Ammon's horn (tissue), 1 donor: Measurements from ENCODE around the gene LCN10.
A peak's percentile ranks its signal among the peaks of the same experiment; 100 is the strongest.

Experiments used
- DNase-seq: peaks from one replicate; pipeline ENCODE4 v3.0.0-alpha.2; 2016; ENCODE audit warnings: low spot score

Gene LCN10

GRCh38 chr9:136738960-136739359 is 3.8 kb downstream of the LCN10 start:
- no peak for DNase-seq

GRCh38 chr9:136735812-136736480 is 6.8 kb downstream of the LCN10 start:
- no peak for DNase-seq

- DNase-seq: no peak
Measured at GRCh38 chr9:136734837-136735496, 7.8 kb downstream of the LCN10 start.

- no peak for DNase-seq
Measured at GRCh38 chr9:136733611-136734010, 9.1 kb downstream of the LCN10 start.

GRCh38 chr9:136732444-136733178 is 10.1 kb downstream of the LCN10 start:
- no peak for DNase-seq

- no peak for DNase-seq
Measured at GRCh38 chr9:136729926-136730325, 12.8 kb downstream of the LCN10 start.

- DNase-seq: no peak
Measured at GRCh38 chr9:136729144-136729543, 13.6 kb downstream of the LCN10 start.

GRCh38 chr9:136728548-136729123 is 14.1 kb downstream of the LCN10 start:
- DNase-seq: no peak

- DNase-seq: peak; percentile 77
Measured at GRCh38 chr9:136728080-136728547, 14.6 kb downstream of the LCN10 start.

GRCh38 chr9:136726631-136727191 is 16.0 kb downstream of the LCN10 start:
- no peak for DNase-seq

GRCh38 chr9:136726118-136726517 is 16.6 kb downstream of the LCN10 start:
- DNase-seq: no peak

- no peak for DNase-seq
Measured at GRCh38 chr9:136725612-136726011, 17.1 kb downstream of the LCN10 start.

GRCh38 chr9:136724772-136725171 is 18.0 kb downstream of the LCN10 start:
- no peak for DNase-seq

- no peak for DNase-seq
Measured at GRCh38 chr9:136723989-136724388, 18.8 kb downstream of the LCN10 start.

- no peak for DNase-seq
Measured at GRCh38 chr9:136723362-136723976, 19.3 kb downstream of the LCN10 start.

- no peak for DNase-seq
Measured at GRCh38 chr9:136722969-136723356, 19.8 kb downstream of the LCN10 start.

- DNase-seq: no peak
Measured at GRCh38 chr9:136722093-136722968, 20.4 kb downstream of the LCN10 start.

GRCh38 chr9:136721339-136722092 is 21.2 kb downstream of the LCN10 start:
- no peak for DNase-seq

GRCh38 chr9:136720898-136721338 is 21.8 kb downstream of the LCN10 start:
- DNase-seq: no peak
